GM19099 (cell line): Measurements from ENCODE around the gene USP4.

ENCODE experiments used
- POLR2A ChIP-seq: IDR thresholded peaks from 3 replicates; pipeline ENCODE4 v1.6.1; 2011; ENCODE audit warnings: low read depth; ENCODE audit not compliant: insufficient read length; ENCODE audit errors: extremely low read depth

Gene USP4

GRCh38 chr3:49339941-49340800, at the start of gene USP4:
Gene USP4 (minus strand): TSS chr3:49340053. CDS start chr3:49340024, 29 bp downstream.
- peak; percentile 97 for TF ChIP-seq POLR2A

- no peak for TF ChIP-seq POLR2A
Observed at GRCh38 chr3:49389297-49389696, 49.4 kb upstream of the USP4 start.

GRCh38 chr3:49388289-49388820, 48.5 kb upstream of the USP4 start:
- TF ChIP-seq POLR2A, result no peak

- TF ChIP-seq POLR2A, result no peak
Observed at GRCh38 chr3:49387721-49388120, 47.9 kb upstream of the USP4 start.

- no peak for TF ChIP-seq POLR2A
Observed at GRCh38 chr3:49386056-49386756, 46.4 kb upstream of the USP4 start.

GRCh38 chr3:49385617-49386016, 45.8 kb upstream of the USP4 start:
- no peak for TF ChIP-seq POLR2A

GRCh38 chr3:49383387-49383786, 43.5 kb upstream of the USP4 start:
- TF ChIP-seq POLR2A, result no peak

- no peak for TF ChIP-seq POLR2A
Observed at GRCh38 chr3:49378249-49378895, 38.5 kb upstream of the USP4 start.

- no peak for TF ChIP-seq POLR2A
Observed at GRCh38 chr3:49377483-49377882, 37.6 kb upstream of the USP4 start.

- TF ChIP-seq POLR2A, result no peak
Observed at GRCh38 chr3:49371946-49372345, 32.1 kb upstream of the USP4 start.

- TF ChIP-seq POLR2A, result no peak
Observed at GRCh38 chr3:49370585-49371290, 30.9 kb upstream of the USP4 start.

GRCh38 chr3:49362561-49362960, 22.7 kb upstream of the USP4 start:
- TF ChIP-seq POLR2A, result no peak

GRCh38 chr3:49359623-49360022, 19.8 kb upstream of the USP4 start:
- TF ChIP-seq POLR2A, result no peak

- no peak for TF ChIP-seq POLR2A
Observed at GRCh38 chr3:49358884-49359225, 19.0 kb upstream of the USP4 start.
